HG02981 (cell line): ENCODE measurements around the gene C20orf96.
A peak's percentile ranks its signal among the peaks of the same experiment; 100 is the strongest.
"Not testable (repeated sequence)": the region's sequence is repeated elsewhere in the genome, so short reads cannot be mapped to it uniquely, and the experiment has no call there.

Experiments
- ATAC-seq: cut with Tn5 transposase; IDR thresholded peaks from one replicate; pipeline ENCODE4 v1.9.1; 2021; ENCODE audit warnings: mild to moderate bottlenecking, moderate library complexity; ENCODE audit not compliant: unreplicated experiment

Gene C20orf96

GRCh38 chr20:284172-284571, 6.4 kb downstream of the C20orf96 start:
- no peak for ATAC-seq

GRCh38 chr20:278607-279571, 11.7 kb downstream of the C20orf96 start:
- no peak for ATAC-seq

GRCh38 chr20:278181-278580, 12.4 kb downstream of the C20orf96 start:
- ATAC-seq, result no peak

GRCh38 chr20:277496-277781, 13.1 kb downstream of the C20orf96 start:
- no peak for ATAC-seq

GRCh38 chr20:276620-277495, 13.7 kb downstream of the C20orf96 start:
- no peak for ATAC-seq

- ATAC-seq, result no peak
Measured at GRCh38 chr20:275791-276190, 14.8 kb downstream of the C20orf96 start.

- no peak for ATAC-seq
Measured at GRCh38 chr20:273884-274283, 16.7 kb downstream of the C20orf96 start.

- no peak for ATAC-seq
Measured at GRCh38 chr20:272718-273117, 17.8 kb downstream of the C20orf96 start.

- no peak for ATAC-seq
Measured at GRCh38 chr20:271528-271927, 19.0 kb downstream of the C20orf96 start.

GRCh38 chr20:271069-271468, 19.5 kb downstream of the C20orf96 start:
- no peak for ATAC-seq

- no peak for ATAC-seq
Measured at GRCh38 chr20:270517-270916, 20.0 kb downstream of the C20orf96 start.

- peak; percentile 93 for ATAC-seq
Measured at GRCh38 chr20:266596-267562, 23.7 kb downstream of the C20orf96 start.

GRCh38 chr20:263701-264100, 26.8 kb downstream of the C20orf96 start:
- no peak for ATAC-seq

- ATAC-seq, result no peak
Measured at GRCh38 chr20:259981-260380, 30.6 kb downstream of the C20orf96 start.

- ATAC-seq, result no peak
Measured at GRCh38 chr20:258963-259362, 31.6 kb downstream of the C20orf96 start.

GRCh38 chr20:258269-258858, 32.2 kb downstream of the C20orf96 start:
- ATAC-seq, result no peak

- no peak for ATAC-seq
Measured at GRCh38 chr20:257419-257818, 33.1 kb downstream of the C20orf96 start, which contains the start of gene DEFB132. Gene DEFB132, plus strand, starts transcription at chr20:257724. Its CDS starts 55 bp downstream, at chr20:257779.

GRCh38 chr20:253447-253846, 37.1 kb downstream of the C20orf96 start:
- ATAC-seq, result not testable (repeated sequence)

GRCh38 chr20:252801-253200, 37.7 kb downstream of the C20orf96 start:
- no peak for ATAC-seq

GRCh38 chr20:251354-251753, 39.2 kb downstream of the C20orf96 start:
- no peak for ATAC-seq
